Measurements from ENCODE around the gene SLC35E3.

- TF ChIP-seq CTCF (IDR thresholded peaks at IDR 0.05) (no peak), EP300 (IDR thresholded peaks at IDR 0.05) (no peak)
Observed at GRCh38 chr12:68798882-68799234, 52.9 kb downstream of the SLC35E3 start.
